Chondrocyte (in vitro differentiated cells): ENCODE measurements around the gene MYPN. TPM values are rescaled to one million over a fixed set of nuclear protein-coding genes. Genes with fewer than 3 reads are reported as not detected.

ENCODE experiments used
- DNase-seq: peaks from one replicate; pipeline ENCODE4 v3.0.0; 2021; ENCODE audit warnings: mixed read lengths, low spot score
- H3K27ac Mint-ChIP-seq: one replicate; pipeline ENCODE4 v1.8.0; 2021; ENCODE audit warnings: mild to moderate bottlenecking, moderate library complexity, mixed read lengths; ENCODE audit not compliant: unreplicated experiment
- H3K27me3 Mint-ChIP-seq: 2 replicates; pipeline ENCODE4 v1.8.0; 2021; ENCODE audit warnings: low read depth, mixed read lengths
- H3K36me3 Mint-ChIP-seq: 2 replicates; pipeline ENCODE4 v1.8.0; 2021; ENCODE audit warnings: low read depth, mixed read lengths
- H3K4me1 Mint-ChIP-seq: 2 replicates; pipeline ENCODE4 v1.8.0; 2021; ENCODE audit warnings: low read depth, mild to moderate bottlenecking, mixed read lengths
- H3K4me3 Mint-ChIP-seq: one replicate; pipeline ENCODE4 v1.8.0; 2021; ENCODE audit warnings: mild to moderate bottlenecking, moderate library complexity, mixed read lengths; ENCODE audit not compliant: unreplicated experiment
- H3K9me3 Mint-ChIP-seq: 2 replicates; pipeline ENCODE4 v1.8.0; 2021; ENCODE audit warnings: low read depth, mixed read lengths
- total RNA-seq: library from RNA; stranded (reverse); gene quantifications from 3 replicates; pipeline ENCODE4 v1.2.1, GENCODE V29; 2021
- TF ChIP-seq, protein P1 (sequence below): fragments of 200-600 bp; sonication (generic); IDR thresholded peaks from 2 replicates; pipeline ENCODE4 v1.5.0; 2021; ENCODE audit warnings: antibody characterized with exemption, mild to moderate bottlenecking, moderate library complexity

The MYPN gene
- total RNA-seq, 1 donor from 2014 or later: 0.10 TPM

DNA sequence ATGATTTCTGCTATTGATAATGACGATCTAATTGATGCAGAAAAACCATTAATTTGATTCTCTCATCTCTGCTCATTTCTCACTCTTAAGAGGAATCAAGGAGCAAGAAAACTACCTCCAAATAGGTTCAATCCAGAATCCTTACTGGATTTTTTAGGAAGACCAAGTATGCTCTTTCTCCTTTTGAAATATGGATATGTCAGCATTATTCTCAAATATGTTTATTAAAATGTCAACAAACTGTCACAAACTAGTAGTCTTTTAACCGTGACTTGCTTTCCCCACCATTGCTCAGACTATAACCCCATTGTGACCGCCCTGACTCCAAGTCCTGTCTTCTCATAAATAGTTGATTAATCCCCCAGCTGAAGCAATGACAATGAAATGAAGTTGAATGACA is 123.8 kb downstream of the MYPN start:
- DNase-seq: no peak
- peaks cover 20% of the 10 kb centered on the region for H3K27me3 Mint-ChIP-seq
- no peaks in the 10 kb centered on the region for H3K36me3 Mint-ChIP-seq
- no peak overlapping the region for H3K4me3 Mint-ChIP-seq
- H3K4me1 Mint-ChIP-seq: peaks cover 10% of the 10 kb centered on the region
- TF ChIP-seq, protein P1, sequence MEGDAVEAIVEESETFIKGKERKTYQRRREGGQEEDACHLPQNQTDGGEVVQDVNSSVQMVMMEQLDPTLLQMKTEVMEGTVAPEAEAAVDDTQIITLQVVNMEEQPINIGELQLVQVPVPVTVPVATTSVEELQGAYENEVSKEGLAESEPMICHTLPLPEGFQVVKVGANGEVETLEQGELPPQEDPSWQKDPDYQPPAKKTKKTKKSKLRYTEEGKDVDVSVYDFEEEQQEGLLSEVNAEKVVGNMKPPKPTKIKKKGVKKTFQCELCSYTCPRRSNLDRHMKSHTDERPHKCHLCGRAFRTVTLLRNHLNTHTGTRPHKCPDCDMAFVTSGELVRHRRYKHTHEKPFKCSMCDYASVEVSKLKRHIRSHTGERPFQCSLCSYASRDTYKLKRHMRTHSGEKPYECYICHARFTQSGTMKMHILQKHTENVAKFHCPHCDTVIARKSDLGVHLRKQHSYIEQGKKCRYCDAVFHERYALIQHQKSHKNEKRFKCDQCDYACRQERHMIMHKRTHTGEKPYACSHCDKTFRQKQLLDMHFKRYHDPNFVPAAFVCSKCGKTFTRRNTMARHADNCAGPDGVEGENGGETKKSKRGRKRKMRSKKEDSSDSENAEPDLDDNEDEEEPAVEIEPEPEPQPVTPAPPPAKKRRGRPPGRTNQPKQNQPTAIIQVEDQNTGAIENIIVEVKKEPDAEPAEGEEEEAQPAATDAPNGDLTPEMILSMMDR: no peak
- H3K9me3 Mint-ChIP-seq: no peaks in the 10 kb centered on the region
- H3K27ac Mint-ChIP-seq: no peak overlapping the region

DNA sequence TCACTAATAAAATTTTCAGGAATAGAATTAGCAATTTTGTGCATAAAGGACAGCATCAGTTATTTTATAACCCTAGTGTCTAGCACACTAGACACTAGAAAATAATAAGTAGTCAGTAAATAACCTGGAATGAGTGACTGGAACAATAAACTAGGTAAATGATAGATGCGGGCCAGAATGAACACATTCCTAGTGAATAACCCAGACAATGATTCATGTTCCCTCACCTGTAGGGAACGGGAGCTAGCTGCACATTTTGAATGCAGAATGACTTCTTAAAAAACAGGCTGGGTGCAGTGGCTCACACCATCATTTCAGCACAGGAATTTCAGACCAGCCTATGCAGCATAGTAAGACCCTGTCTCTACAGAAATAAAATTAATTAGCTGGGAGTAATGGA is 125.8 kb downstream of the MYPN start:
- H3K4me3 Mint-ChIP-seq: no peak overlapping the region
- DNase-seq: no peak
- H3K4me1 Mint-ChIP-seq: peaks cover 13% of the 10 kb centered on the region
- H3K27ac Mint-ChIP-seq: no peak overlapping the region
- no peaks in the 10 kb centered on the region for H3K36me3 Mint-ChIP-seq
- TF ChIP-seq, protein P1: no peak
- H3K9me3 Mint-ChIP-seq: no peaks in the 10 kb centered on the region
- peaks cover 15% of the 10 kb centered on the region for H3K27me3 Mint-ChIP-seq

DNA sequence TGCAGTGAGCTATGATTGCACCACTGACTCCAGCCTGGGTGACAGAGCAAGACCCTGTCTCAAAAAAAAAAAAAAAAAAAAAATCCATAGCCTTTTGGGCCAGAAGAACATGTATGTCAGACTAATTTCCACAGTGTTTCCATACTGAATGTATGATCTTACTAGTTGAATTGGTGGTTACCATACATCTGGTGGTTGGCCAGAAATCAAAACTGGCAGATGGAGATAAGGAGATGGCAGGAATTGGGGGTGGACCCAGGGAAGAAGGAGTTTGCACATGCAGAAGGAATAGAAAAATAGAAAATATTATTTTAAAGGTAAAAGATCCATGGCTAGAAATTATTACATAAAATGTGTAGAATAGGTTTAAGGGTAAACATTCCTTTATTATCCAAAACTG is 126.3 kb downstream of the MYPN start:
- H3K27me3 Mint-ChIP-seq: peaks cover 15% of the 10 kb centered on the region
- peaks cover 12% of the 10 kb centered on the region for H3K4me1 Mint-ChIP-seq
- H3K4me3 Mint-ChIP-seq: no peak overlapping the region
- DNase-seq: no peak
- H3K27ac Mint-ChIP-seq: no peak overlapping the region
- no peaks in the 10 kb centered on the region for H3K36me3 Mint-ChIP-seq
- TF ChIP-seq, protein P1: no peak
- no peaks in the 10 kb centered on the region for H3K9me3 Mint-ChIP-seq

DNA sequence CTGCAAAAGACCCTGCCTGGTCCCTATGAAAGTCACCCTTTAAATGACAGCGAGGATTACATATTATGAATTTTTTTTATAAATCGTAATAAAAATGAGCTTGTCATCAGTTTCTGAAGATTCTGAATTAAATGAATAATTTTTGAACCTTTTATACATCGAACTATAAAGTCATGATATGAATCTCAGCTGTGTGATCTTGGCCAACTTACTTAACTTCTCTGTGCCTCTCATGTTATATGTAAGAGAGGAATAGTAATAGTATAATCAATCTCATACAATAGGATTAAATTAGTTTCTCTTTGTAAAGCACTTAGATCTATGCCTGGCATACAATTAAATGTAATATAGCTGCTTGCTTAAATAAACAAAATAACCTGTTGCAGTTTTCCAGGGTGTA is 127.9 kb downstream of the MYPN start:
- TF ChIP-seq, protein P1: no peak
- peaks cover 10% of the 10 kb centered on the region for H3K27me3 Mint-ChIP-seq
- H3K9me3 Mint-ChIP-seq: no peaks in the 10 kb centered on the region
- H3K4me1 Mint-ChIP-seq: peaks cover 3% of the 10 kb centered on the region
- no peak overlapping the region for H3K27ac Mint-ChIP-seq
- H3K4me3 Mint-ChIP-seq: no peak overlapping the region
- DNase-seq: no peak
- H3K36me3 Mint-ChIP-seq: no peaks in the 10 kb centered on the region

DNA sequence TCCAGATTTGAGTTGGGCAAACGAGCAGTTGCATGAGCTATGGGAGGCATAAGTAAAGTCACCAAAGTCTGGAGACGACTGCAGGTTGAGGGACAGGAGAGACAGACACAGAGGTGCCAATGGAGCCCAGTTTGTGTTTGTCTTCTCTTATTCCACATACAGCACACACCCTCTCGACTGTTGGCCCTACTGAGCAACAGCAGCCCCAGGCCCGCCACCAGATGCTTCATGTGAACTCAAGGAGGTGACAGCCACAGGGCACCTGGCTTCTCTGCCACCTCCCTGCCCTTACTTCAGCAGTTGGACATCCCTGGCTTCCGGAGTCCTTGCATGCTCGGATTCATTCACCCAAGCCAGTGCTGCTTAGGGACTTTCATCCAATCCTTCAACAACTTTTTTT is 129.1 kb downstream of the MYPN start:
- Mint-ChIP-seq H3K27ac (no peak overlapping the region), H3K9me3 (no peaks in the 10 kb centered on the region), H3K36me3 (no peaks in the 10 kb centered on the region), H3K4me1 (peaks cover 3% of the 10 kb centered on the region), H3K27me3 (peaks cover 5% of the 10 kb centered on the region), H3K4me3 (no peak overlapping the region)
- TF ChIP-seq, protein P1: no peak
- no peak for DNase-seq
